GM19397 (cell line): Measurements from ENCODE around the gene TCL1B.

Experiments
- ATAC-seq: cut with Tn5 transposase; IDR thresholded peaks from one replicate; pipeline ENCODE4 v1.9.1; 2021; ENCODE audit warnings: mild to moderate bottlenecking, moderate library complexity; ENCODE audit not compliant: unreplicated experiment

The TCL1B gene

DNA sequence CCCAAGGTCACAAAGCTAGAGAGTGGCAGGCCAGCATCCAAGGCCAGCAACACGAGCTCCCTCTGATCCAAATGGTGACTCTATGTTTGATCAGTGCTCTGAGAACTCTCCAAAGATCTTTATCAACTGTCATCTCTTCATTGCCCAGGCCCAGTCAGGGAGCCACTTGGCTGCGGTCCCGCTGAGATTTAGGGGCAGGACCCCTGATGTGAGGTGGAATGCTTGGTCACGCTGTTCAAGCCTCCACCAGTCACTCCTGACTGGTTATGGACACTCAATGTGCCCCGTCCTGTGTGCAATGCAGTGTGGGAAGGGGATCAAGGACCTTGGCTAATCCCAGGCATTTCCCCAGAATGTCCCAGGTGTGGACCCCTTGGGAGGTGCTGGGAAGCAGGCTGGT lies 19.8 kb upstream of the TCL1B start:
- no peak for ATAC-seq

DNA sequence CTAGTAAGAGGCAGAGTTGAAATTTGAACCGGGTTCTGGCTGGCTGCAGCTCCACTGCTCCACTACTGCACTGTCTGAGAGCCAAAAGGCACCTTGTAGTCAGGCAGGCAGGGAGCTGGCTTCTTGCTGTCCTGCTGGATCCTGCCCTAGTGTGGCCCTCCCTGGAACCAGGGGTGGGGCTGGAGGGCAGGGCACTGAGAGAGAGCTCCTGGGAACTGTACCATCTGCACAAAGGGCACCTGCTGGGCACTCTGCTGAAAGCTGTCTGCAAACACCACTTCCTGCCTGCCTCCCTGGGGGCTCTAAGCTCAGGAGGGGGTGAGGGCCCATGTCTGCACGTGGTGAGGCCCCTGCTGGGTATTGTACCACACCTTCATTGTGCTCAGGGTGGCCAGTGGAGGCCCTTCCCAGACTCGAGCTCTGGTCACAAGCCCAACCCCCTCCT lies 19.0 kb upstream of the TCL1B start:
- no peak for ATAC-seq

DNA sequence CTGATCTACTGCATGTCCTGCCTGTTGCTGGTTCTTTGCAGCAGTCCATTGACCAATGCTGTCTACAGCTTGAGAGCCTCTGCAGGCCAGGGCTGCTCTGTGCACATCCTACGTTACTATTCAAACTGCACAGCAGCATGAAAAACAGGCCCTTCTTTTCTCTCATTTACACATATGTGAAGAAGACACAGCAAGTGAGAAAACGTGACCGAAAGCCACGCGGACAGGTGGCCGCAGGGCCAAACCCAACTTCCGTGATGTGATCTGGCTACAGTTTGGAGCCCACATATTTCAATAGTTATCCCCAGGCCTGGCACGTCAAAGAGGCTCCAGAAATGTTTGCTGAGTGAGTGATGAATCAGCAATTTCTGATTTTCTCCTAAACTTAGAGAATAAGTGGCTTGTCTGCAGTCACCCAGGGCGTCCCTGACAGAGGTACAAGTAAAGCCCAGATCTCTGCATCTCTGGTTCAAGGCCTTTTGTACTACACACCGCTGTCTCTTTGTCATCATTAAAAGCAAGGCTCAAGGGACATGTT lies 17.9 kb upstream of the TCL1B start:
- no peak for ATAC-seq

DNA sequence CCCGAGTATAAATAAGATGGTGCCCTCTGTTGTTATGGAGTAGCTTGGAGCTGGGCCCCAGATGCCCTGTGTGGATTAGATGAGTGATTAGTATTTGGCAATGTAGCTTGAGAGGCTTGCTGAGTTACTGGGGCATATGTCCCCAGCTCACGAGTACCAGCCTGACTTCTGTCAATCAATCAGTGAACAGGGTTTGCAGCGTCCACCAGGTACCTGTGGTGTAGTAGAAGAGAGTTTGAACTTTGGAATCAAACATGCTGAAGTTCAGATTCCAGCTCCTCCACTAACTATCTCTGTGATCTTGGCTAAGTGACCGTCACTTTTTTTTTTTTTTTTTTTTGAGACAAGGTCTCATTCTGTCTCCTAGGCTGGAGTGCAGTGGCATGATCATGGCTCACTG lies 11.6 kb upstream of the TCL1B start:
- no peak for ATAC-seq

DNA sequence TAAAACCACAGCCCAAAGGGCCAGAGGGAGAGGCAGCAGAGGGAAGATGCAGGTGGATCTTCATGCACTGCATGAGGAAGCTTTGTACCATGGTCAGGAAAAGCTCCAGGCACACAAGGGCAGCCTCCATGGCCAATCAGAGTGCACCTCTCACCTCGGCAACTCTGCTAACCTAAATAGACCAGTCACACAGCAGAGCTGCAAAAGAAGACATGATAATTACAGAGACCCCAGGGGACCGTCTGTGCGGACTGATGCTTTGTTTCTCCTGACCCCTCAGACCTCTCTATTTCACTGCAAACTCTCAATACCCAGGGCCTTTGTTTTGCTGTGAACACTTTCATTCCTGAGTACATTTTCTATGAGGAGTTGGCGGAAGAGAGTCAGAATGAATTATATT lies 10.7 kb upstream of the TCL1B start:
- no peak for ATAC-seq

DNA sequence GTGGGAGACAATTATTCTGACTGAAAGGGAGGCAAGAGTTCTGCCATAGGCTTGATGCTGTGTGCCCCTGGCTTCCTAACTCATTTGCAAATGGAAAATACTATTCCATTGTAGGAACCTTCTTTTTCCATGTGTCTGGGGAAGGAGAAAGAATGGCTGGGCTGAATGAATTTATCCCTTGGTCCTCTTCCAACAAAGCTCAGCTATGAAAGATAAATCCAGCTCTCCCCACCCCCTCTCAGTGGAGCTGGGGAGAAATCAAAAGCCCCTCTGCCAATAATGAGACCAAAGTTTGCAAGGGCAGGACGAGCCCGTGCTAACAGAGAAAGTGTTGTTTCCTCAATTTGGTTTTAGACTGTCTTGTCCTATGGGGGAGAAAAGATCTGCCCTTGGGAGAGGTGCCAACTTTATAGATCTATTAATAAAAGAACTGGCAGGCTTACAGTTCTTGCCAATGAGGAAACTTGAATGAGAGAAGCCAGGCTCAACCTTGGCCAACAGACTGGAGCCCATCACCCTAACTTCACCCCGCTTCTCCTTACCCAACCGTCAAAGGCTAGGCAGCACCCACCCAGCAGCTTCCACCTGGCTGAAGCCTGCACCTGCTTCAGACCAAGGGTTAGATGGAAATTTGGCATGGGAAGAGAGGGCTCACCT lies 8.9 kb upstream of the TCL1B start:
- no peak for ATAC-seq

DNA sequence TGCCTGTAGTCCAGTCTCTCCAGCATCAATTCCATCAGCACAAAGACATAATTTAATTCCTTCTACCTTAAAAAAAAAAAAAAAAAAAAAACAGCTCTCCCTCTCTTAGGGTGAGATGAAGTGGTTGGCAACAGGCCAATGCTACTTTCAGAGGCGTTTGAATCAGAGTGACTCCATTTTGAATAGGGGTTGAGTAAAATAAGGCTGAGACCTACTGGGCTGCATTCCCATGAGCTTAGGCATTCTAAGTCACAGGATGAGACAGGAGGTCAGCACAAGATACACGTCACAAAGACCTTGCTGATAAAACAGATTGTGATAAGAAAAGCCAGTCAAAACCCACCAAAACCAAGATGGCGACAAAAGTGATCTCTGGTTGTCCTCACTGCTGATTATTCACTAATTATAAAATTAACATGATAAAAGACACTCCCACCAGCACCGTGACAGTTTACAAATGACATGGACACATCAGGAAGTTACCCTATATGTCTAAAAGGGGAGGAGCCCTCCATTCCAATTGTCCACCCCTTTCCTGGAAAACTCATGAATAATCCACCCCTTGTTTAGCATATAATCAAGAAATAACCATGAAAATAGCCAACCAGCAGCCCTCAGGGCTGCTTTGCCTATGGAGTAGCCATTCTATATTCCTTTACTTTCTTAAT lies 6.9 kb upstream of the TCL1B start:
- no peak for ATAC-seq

DNA sequence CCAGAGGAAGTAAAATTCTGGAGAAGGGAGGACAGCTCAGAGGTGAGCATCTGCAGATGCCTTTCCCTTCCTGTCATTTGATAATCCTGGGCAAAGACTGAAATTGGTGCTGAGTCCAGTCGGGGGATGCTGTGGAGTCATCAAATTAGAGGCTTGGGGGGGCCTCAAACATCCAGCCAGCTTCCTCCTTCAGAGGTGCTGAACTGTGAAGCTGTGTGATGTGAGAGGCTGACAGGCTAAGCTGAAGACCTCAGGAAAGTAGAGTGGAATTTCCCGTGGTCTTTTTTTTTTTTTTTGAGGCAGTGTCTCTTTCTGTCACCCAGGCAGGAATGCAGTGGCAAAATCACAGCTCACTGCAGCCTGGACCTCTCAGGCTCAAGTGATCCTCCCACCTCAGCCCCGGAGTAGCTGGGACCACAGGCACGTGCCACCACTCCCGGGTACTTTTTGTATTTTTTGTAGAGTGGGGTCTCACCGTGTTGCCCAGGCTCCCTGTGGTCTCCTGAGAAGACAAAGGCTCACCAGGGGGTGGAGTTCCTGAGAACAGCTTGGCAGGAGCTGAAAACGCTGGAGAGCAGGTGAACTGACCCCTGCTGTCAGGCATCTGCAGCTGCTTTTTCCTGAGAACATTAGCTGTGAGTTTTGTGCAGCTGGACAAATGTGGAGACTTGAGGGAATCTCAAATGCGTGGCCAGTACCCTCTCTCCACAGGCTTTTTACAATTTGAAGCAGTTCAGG lies 6.1 kb upstream of the TCL1B start:
- ATAC-seq: no peak

DNA sequence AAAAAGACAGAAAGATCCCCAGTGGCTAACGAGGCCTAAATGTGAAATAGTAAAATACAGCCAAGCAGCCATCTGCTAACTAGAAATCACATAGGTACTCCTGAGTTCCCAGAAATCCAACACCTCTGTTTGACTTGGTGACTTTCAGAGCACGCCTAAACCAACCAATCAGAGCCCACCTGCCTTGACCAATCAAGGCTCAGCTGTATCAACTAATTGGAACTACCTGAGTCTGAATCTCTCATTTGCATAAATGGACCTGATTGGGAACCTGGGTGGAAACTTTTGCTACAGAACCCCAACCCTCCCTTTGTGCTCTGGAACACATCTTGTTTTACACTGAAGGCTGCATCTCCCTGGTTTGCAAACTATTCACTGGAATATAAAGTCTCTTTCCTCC lies 5.1 kb upstream of the TCL1B start:
- no peak for ATAC-seq

DNA sequence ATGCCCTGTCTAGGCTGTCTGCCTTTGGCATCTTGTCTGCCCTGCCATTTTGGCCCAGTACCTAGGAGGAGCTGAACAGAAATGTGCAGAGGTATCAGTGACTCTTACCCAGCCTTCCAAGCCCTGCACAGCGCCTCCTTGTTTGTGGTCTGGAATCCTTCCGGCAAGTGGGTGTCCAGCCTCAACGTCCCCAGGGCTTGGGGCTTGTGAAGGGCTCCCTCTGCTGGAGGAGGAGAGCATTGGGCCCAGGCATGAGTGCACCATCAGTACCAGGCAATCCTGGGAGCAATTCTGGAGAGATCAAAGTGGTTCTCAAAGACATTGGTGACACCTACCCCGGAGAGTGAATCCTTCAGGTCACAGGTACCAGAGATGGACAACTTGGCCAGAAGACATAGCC lies 2.4 kb upstream of the TCL1B start:
- ATAC-seq: no peak

DNA sequence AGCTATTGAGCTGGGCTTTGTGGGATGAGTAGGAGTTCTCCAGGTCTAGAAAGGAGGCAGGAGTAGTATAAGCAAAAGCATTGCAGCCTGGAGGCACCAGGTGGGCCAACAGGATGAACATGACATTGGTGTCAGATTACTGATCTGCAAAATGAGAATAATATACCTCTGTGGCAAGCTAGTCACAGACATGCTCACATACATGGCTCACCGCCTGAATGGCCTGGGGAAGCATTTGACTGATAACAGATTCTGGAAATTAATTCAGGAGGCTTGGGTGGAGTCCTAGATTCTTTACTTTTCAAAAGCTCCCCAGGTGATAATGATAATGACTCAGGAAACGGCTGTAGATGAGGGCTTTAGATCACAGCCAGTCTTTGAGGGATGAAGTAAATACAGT lies 709 bp downstream of the TCL1B start:
- no peak for ATAC-seq

DNA sequence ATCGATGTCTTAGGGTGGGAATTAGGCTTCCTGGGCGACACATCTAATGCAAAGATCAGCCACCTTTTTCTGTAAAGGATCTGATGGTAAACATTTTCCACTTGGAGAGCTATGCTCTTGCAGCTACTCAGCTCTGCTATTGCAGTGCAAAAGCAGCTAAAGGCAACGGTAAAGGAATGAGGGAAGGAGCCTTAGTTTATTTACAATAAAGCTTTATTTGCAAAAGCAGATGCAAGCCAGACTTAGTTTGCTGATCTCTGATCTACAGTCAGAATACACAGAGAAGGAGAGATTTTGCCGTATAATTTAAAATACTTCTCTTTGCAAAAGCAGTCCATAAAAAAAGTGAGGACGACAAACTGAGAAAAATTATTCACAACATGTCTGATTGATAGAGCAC lies 3.2 kb downstream of the TCL1B start:
- ATAC-seq: no peak

DNA sequence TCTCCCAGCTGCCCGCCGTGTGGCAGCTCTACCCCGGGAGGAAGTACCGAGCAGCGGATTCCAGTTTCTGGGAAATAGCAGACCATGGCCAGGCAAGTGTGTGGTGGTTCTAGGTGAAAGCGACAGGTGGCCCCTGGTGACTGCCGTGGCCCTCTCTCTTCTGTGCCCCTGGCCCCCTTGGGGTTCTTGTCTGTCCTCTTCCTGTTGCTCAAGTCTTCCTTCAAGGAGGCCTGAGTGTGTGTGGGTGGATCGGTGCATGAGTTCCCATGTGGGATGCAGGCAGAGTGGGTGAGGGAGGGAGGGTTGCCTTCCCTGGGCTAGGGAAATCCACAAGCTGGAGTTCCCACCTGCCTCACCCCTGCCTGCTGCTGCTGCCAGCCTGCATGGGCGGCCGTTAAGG lies 4.6 kb downstream of the TCL1B start:
- no peak for ATAC-seq

DNA sequence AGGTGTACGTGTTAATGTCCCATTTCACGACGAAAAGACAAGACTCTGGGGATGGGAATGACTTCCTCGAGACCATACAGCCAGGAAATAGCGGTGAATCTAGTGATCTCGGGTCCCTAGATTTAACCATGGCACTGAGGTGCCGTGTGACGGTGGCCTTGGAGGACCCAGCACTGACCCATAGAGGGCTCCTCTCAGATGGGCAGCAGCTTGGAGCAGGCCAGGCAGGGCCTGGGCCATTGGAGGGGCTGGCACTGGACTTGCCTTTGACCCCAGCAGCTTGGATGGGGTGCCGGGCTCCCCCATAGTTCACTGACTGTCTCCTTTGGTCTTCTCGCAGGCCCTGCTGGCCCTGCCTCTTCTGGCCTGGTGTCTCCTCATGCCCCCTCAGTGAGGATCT lies 5.4 kb downstream of the TCL1B start:
- no peak for ATAC-seq

DNA sequence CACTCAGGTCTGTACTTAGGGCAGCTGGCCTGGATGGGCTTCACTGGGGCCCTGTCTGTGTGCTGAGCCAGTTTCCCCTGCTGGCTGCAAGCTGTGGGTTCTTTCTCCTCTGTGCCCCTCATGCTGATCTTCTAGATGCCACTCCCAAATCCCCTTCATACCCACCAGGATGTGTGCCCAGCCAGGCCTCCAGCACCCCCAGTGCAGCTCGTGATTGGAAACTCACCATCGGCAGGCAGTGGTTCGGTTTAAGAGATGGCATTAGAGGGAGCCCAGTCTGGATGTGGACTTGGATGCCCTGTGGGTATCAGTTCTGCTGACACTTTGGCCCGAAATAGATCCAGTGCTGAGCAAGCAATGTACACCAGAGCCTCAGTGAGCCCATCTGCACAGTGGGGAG lies 5.9 kb downstream of the TCL1B start:
- no peak for ATAC-seq

DNA sequence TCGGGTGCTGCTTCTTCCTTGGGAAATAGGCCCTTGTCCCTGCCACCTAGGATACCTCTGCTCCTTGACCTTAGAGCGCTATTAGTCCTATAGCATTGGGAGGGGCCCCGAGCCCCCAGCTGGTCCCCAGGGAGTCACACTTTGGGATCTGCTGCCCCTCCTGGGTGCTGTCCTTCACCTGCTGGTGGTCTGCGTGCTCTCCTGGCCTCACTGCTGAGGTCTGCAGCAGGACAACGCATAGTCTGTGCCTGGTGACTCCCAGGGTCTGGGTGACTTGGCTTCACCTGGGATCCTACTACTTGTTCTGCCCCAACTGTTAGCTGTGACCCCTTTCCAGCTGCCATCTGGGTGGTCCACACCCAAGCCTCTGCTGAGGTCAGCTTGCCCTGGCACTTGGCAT lies 8.8 kb downstream of the TCL1B start:
- ATAC-seq: no peak

DNA sequence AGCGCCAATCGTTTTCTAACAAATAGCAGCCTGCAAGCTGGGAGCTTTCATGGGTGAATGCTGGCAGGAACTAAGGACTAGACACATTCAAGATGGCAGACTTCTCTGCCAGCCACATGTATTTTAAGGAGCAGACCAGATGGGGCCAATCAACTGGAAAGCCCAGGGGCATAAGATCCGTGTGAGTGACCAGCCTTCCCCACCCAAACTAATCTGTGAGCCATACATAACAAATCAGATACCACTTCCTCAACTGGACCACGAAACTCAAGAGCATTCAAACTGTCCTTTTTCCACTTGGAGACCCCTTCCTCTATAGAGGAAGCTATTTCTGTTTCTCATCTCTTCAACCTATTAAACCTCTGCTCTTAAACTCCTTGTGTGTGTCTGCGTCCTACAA lies 9.7 kb downstream of the TCL1B start:
- ATAC-seq: no peak

DNA sequence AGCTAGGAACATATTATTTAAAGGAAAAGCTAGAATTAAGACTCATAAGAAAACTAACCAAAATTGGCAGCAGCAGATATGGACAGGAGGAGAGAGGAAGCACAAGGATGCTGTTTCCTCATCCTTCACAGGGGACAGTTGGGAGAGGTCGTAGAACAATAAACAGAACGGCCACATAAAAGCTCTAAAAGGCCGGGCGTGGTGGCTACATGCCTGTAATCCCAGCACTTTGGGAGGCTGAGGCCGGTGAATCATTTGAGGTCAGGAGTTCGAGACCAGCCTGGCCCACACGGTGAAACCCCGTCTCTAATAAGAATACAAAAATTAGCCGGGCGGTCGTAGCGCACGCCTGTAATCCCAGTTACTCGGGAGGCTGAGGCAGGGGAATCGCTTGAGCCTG lies 10.5 kb downstream of the TCL1B start:
- no peak for ATAC-seq

DNA sequence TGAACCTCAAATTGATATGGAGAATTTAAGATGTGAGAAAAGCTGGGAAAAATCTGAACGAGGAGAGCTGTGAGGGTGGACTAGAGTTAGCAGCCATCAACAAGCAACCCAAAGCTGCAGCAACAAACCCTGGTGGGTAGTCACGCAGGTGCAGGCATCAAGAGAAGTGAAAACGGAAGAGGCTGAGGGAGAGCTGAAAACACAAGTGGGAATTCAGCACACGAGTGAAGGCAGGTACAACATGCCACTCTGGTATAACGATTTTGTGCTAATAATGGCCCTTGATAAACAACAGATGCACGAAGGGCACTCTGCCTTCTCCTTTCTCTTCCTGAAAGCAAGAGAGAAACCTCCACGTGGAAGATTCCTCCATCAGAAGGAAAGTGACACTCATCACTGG lies 11.5 kb downstream of the TCL1B start:
- ATAC-seq: peak; percentile 57

DNA sequence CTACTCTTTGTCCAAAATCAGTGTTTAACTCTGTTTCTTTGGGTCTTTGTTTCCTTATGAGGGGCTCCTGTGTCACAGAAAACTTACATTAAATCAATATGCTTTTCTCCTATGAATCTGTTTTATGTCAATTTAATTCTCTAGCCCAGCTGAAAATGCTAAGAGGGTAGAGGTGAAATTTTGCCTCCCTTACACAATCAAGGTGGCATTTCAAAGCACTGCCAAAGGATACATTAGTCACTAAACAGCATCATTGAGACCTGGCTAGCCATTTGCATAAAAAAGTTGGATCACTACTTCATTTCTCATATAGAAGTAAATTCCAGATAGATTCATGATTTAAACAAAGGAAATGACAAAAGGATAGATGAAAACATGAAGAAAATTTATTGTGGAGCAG lies 12.1 kb downstream of the TCL1B start:
- ATAC-seq: no peak

DNA sequence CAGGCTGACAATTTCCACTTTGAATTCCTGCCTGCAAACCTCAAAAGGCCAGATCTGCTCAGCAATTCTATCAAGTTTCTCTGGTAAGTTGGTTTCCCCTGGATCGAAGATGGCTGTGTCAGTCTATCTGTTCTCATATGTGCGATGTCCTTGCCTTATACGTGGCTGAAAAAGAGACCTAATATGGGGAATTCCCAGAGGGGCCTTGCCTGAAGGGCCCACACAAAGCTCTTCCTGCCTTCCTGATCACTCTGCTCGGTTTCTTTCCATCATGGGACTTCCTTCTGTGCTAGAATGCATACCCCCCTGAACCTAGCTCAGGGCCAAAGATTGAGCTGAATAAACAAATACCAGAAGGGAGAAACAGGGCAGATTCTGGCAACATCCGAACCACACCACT lies 13.2 kb downstream of the TCL1B start:
- ATAC-seq: no peak
